HG03565 (cell line): ENCODE data around the gene DDOST.
"Not testable (repeated sequence)": the region's sequence is repeated elsewhere in the genome, so short reads cannot be mapped to it uniquely, and the experiment has no call there.

Experiments
- ATAC-seq: cut with Tn5 transposase; IDR thresholded peaks from one replicate; pipeline ENCODE4 v1.9.1; 2021; ENCODE audit warnings: mild to moderate bottlenecking, moderate library complexity; ENCODE audit not compliant: unreplicated experiment

The DDOST gene

GRCh38 chr1:20693623-20694022 lies 32.5 kb upstream of the DDOST start:
- no peak for ATAC-seq

- no peak for ATAC-seq
Measured at GRCh38 chr1:20691872-20692271, 30.7 kb upstream of the DDOST start.

DNA sequence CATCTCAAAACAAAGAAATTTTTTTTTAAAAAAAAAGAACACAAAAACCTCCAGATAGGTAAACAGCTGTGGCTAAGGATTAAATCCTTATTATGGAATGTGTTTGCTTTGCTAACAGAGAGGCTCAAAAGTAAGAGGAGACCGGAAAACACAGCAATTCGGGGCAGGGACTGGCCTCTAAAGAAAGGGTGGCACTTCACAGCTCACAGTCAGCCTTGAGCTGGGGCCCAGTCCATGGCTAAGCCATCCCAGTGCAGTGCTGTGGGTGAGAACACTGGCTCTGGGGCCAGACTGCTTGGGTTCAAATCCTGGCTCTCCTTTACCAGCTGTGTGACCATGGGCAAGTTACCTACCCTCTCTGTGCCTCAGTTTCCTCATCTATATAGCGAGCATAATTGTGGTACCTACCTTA lies 28.5 kb upstream of the DDOST start:
- no peak for ATAC-seq

GRCh38 chr1:20686883-20687725 lies 25.9 kb upstream of the DDOST start:
- no peak for ATAC-seq

- no peak for ATAC-seq
Measured at GRCh38 chr1:20685741-20686140, 24.6 kb upstream of the DDOST start.

GRCh38 chr1:20685099-20685662 lies 24.0 kb upstream of the DDOST start:
- no peak for ATAC-seq

DNA sequence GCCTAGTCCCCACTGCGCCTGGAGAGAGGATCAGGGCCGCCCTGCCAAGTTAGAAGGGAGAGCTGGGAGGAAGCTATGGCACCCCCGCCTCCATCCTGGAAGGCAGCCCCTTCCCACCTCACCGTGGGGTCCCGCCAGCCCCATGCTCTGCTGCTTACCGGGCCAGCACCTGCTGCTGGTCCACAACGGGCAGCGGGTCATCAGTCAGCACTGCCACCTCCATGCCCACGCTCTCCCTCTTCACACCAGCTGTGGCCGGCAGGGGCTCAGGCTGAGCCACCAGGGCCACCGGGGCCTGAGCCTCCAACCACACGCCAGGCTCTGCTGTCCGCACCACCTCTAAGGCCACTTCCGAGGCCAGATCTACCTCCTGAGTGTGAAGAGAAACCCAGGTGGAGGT lies 23.5 kb upstream of the DDOST start:
- no peak for ATAC-seq

DNA sequence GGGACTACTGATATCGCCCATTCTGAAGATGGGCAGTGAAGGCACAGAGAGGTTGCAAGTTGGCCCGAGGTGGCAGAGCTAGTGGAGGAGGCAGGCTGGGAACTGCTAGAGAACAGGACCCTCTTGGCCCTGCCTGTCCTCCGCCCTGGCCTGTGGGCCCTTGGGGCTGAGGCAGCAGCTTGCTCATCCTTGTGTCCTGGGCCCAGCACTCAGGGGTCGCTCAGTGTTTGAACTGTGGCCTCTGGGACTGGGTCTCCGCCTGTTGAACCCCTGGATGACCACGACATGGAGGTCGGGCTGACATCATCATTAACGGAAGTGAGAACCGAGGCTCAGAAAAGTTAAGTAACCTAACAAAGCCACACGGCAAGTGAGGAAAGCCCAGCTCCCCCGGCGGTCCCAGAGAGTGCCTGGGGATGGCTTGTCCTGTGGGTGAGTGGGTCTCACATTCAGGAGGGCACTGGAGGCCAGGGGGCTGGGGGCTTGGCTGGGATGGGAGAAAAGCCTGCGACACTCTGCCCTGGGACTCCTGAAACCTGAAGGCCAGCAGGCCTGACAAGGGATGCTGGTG lies 23.0 kb upstream of the DDOST start:
- no peak for ATAC-seq

GRCh38 chr1:20683614-20684013 lies 22.4 kb upstream of the DDOST start:
- no peak for ATAC-seq

- ATAC-seq: no peak
Measured at GRCh38 chr1:20682571-20683236, 21.5 kb upstream of the DDOST start.

- ATAC-seq: no peak
Measured at GRCh38 chr1:20681999-20682398, 20.8 kb upstream of the DDOST start.

DNA sequence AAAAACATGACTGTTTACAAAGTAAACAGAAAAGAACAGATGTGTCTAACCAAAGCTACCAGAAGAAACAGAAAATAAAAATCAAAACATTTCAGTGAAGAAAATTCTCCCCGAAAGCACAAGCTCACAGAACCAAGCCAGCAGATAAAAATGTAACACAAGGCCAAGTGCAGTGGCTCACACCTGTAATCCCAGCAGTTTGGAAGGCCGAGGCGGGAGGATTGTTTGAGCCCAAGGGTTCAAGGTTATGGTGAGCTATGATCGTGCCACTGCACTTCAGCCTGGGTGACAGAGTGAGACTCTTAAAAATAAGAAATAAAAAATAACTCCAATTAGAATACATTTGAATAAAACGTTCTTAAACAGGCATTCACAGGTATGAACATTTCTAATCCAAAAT lies 19.1 kb upstream of the DDOST start:
- no peak for ATAC-seq

- no peak for ATAC-seq
Measured at GRCh38 chr1:20678599-20678998, 17.4 kb upstream of the DDOST start.

DNA sequence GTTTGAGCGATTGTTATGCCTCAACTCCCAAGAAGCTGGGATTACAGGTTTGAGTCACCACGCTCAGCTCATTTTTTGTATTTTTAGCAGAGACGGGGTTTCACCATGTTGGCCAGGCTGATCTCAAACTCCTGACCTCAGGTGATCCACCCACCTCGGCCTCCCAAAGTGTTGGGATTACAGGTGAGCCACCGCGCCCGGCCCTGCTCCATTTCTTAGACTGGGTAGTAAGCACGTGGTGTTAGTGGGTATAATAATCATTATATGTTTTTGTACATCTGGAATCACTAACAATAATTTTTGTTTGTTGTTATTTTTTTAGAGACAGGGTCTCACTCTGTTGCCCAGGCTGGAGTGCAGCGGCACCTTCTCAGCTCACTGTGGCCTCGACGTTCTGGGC lies 12.5 kb upstream of the DDOST start:
- not testable (repeated sequence) for ATAC-seq

- no peak for ATAC-seq
Measured at GRCh38 chr1:20672265-20672632, 11.1 kb upstream of the DDOST start.

DNA sequence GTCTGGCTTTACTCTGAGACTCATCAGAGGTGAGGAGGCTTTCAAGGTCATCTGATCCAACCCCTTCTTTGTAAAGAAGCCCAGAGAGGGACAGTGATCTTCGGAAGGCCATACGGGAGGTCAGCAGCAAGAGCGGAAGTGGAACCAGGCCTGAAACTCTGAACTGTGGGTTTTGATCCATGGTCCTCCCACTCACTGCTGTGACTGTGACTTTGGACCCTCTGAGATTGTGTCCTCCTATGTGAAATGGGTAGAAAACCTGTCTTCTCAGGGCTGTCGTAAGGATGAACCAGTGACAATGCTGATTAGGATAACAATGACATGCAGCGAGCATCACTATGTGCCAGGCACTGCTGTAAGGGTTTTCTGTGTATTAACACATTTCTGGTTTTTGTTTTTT lies 9.8 kb upstream of the DDOST start:
- ATAC-seq: no peak

DNA sequence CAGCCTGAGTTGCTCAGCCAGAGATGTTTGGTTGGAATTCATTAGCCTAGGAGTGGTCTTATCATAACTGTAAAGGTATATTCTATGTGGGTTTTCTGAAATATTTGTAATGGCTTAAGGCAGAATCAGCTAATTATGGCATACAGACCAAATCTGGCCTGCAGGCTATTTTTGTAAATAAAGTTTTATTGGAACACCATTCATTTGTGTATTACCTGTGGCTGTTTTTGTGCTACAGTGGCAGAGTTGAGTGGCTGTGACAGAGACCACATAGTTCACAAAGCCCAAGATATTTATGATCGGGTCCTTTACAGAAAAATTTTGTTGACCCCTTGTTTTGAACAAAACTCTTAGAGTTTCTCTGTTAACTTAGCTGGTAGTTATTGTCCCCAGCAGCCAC lies 7.4 kb upstream of the DDOST start:
- no peak for ATAC-seq

GRCh38 chr1:20666804-20667203 lies 5.6 kb upstream of the DDOST start:
- ATAC-seq: no peak

- ATAC-seq: no peak
Measured at GRCh38 chr1:20666146-20666545, 5.0 kb upstream of the DDOST start.

DNA sequence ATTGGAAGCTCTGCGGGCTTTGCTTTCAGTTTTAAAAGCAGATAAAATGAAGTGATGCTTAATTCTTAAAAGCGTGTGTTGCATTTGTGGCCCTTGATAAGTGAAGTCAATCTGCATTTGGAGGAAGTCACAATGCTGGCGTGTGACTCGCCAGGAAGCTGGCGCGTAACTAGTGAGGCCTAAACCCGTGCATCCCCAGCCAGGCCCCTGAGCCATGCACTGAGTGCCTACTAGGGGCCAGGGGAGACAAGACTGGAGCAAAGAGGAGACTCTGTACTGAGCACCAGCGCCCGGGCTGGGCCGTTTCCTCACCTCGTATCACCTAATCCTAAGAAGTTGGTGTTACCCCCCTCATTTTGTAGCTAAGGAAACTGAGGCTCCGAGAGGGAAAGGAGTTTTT lies 4.6 kb upstream of the DDOST start:
- ATAC-seq: no peak

DNA sequence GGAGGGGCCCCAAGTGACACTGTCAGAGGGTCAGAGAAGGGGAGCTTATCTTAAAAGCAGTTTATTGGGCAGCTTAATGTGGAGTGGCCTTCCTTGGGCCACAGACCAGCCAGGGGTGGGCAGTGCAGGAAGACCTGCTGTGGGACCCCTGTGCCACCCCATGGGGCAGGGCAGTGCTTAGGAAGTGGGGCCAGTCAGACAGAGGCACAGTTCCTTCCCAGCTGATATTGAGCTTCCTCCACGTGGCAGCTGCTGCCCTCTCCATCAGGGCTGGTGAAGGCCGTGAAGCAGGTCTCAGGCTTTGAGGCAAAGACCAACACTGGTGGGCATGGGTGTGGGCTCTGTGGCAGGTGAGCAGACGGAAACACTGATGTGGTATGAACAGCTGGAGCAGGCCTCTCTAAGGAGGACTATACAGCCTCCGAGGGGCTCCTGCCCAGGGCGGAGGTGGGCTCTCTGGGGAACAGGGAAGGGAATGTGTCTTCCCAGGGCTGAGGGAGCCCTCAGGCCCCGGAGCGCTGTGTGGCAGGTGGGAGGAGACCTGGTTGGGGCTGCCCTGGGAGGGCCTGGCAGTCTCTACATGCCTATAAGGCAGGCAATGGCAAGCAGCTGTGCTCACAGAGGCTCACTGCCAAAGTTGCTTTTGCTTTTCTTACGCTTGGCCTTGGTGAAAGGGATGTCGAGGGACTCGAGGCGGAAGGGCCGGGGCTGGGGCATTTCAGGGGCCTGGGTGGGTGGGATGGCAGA lies 3.0 kb upstream of the DDOST start:
- no peak for ATAC-seq
